Testis (tissue), 2 donors: ENCODE measurements around the gene COL11A1.

Experiments
- CTCF ChIP-seq, 3 experiments: fragments of 450-650 bp in 2 of 3; fragments of 200-600 bp in 1 of 3; sonication (generic) in 1 of 3; IDR thresholded peaks; one replicate each; pipeline ENCODE4 v1.5.1; 2016 to 2019; ENCODE audit warnings: antibody characterized with exemption in 3 of 3, mild to moderate bottlenecking in 2 of 3, moderate library complexity in 1 of 3
- POLR2A ChIP-seq: fragments of 450-650 bp; IDR thresholded peaks from one replicate; pipeline ENCODE4 v1.6.1; 2017; ENCODE audit warnings: antibody characterized with exemption, mild to moderate bottlenecking, moderate library complexity

GRCh38 chr1:102967786-102968185 lies 140.5 kb downstream of the COL11A1 start:
- no peak for TF ChIP-seq CTCF (IDR thresholded peaks at IDR 0.05)
- no peak for TF ChIP-seq POLR2A
